A673 (cell line): ENCODE data around the gene EXD2. TPM values are rescaled to one million over a fixed set of nuclear protein-coding genes. Genes with fewer than 3 reads are reported as not detected.
"Not testable (repeated sequence)": the region's sequence is repeated elsewhere in the genome, so short reads cannot be mapped to it uniquely, and the experiment has no call there.

Source experiments
- BruUV-seq: library from RNA; stranded (reverse); fragments of 400-500 nt; replicated peaks from 2 replicates; lab custom pipeline; 2021; lab: Mats Ljungman, UMichigan
- CTCF ChIA-PET: fragments of 300-600 bp; sonication (Branson Sonifier 250); formaldehyde crosslinking; loops from one replicate; lab custom pipeline; 2022; ENCODE audit warnings: antibody characterized with exemption; lab: Charles Lee
- POLR2A ChIA-PET: fragments of 300-600 bp; sonication (Branson Sonifier 250); formaldehyde crosslinking; loops from one replicate; lab custom pipeline; 2022; ENCODE audit warnings: antibody characterized with exemption; ENCODE audit not compliant: low non-redundant PET; lab: Charles Lee
- DNase-seq: peaks from one replicate; pipeline ENCODE4 v3.0.0-alpha.2; 2015; ENCODE audit warnings: low spot score
- H3K27ac ChIP-seq: fragments of 200-600 bp; sonication (generic); 2 replicates; pipeline ENCODE4 v1.5.1; 2016; ENCODE audit warnings: mixed run types, low read depth, mild to moderate bottlenecking, mixed read lengths, antibody characterized with exemption, low read length; ENCODE audit not compliant: poor library complexity, severe bottlenecking
- H3K27me3 ChIP-seq: fragments of 200-600 bp; sonication (generic); replicated peaks from 2 replicates; pipeline ENCODE4 v1.6.1; 2017; ENCODE audit warnings: mixed run types, low read depth, mild to moderate bottlenecking, mixed read lengths, antibody characterized with exemption, low read length; ENCODE audit not compliant: insufficient read depth, poor library complexity
- H3K36me3 ChIP-seq: fragments of 200-600 bp; sonication (generic); 2 replicates; pipeline ENCODE4 v1.6.1; 2016; ENCODE audit warnings: mixed run types, mild to moderate bottlenecking, mixed read lengths, antibody characterized with exemption, low read length; ENCODE audit not compliant: insufficient read depth, poor library complexity, severe bottlenecking
- H3K4me1 ChIP-seq: fragments of 200-600 bp; sonication (generic); 2 replicates; pipeline ENCODE4 v1.6.1; 2017; ENCODE audit warnings: mixed run types, mild to moderate bottlenecking, mixed read lengths, antibody characterized with exemption, low read length; ENCODE audit not compliant: insufficient read depth, poor library complexity, severe bottlenecking
- H3K4me3 ChIP-seq: fragments of 200-600 bp; sonication (generic); 2 replicates; pipeline ENCODE4 v1.5.1; 2016; ENCODE audit warnings: low read depth, mixed run types, mild to moderate bottlenecking, mixed read lengths, low read length; ENCODE audit not compliant: poor library complexity, severe bottlenecking
- H3K9me3 ChIP-seq: fragments of 200-600 bp; sonication (generic); 2 replicates; pipeline ENCODE4 v1.6.1; 2016; ENCODE audit warnings: mixed run types, low read depth, mild to moderate bottlenecking, mixed read lengths, antibody characterized with exemption, low read length; ENCODE audit not compliant: poor library complexity, severe bottlenecking
- CTCF ChIP-seq: fragments of 300-800, 200-600 bp; sonication (generic); conservative IDR thresholded peaks from 2 replicates; pipeline ENCODE4 v1.5.1; 2017; ENCODE audit warnings: low read depth, mild to moderate bottlenecking, antibody characterized with exemption, low read length, moderate library complexity, mixed read lengths
- EZH2 ChIP-seq: fragments of 200-600 bp; sonication (generic); IDR thresholded peaks from 2 replicates; pipeline ENCODE4 v1.6.1; 2017; ENCODE audit warnings: borderline replicate concordance, low read depth, mild to moderate bottlenecking, mixed read lengths, antibody characterized with exemption, low read length; ENCODE audit not compliant: poor library complexity, severe bottlenecking
- intact Hi-C: fragments of 100-400 bp; cut with micrococcal nuclease; formaldehyde crosslinking; loops from one replicate; pipeline ENCODE4 v1.10.0; 2022; ENCODE audit not compliant: unreplicated experiment
- total RNA-seq: library from RNA; stranded (reverse); gene quantifications from 2 replicates; pipeline ENCODE4 v1.2.3, GENCODE V29; 2021

Gene EXD2
- total RNA-seq, 1 experiment from 2014 or later: 8.1 TPM

- ChIA-PET CTCF (no interaction called here), POLR2A (no interaction called here)
- TF ChIP-seq CTCF (no peak), EZH2 (no peak)
- no peak overlapping the region for H3K27ac ChIP-seq
- H3K27me3 ChIP-seq: no peaks in the 10 kb centered on the region
- intact Hi-C loops: no loop called here
- no peak overlapping the region for H3K4me3 ChIP-seq
- H3K36me3 ChIP-seq: no peaks in the 10 kb centered on the region
- BruUV-seq: no TSS peak
- no peak for DNase-seq
- peaks cover 15% of the 10 kb centered on the region for H3K4me1 ChIP-seq
- H3K9me3 ChIP-seq: no peaks in the 10 kb centered on the region
Observed at GRCh38 chr14:69207435-69208041, 16.2 kb downstream of the EXD2 start.

- TF ChIP-seq CTCF: no peak
- no peak for TF ChIP-seq EZH2
- no peak for DNase-seq
- peaks cover 15% of the 10 kb centered on the region for H3K4me1 ChIP-seq
- BruUV-seq: no TSS peak
- H3K4me3 ChIP-seq: no peak overlapping the region
- H3K27me3 ChIP-seq: no peaks in the 10 kb centered on the region
- CTCF ChIA-PET: no interaction called here
- H3K36me3 ChIP-seq: no peaks in the 10 kb centered on the region
- H3K9me3 ChIP-seq: no peaks in the 10 kb centered on the region
- no peak overlapping the region for H3K27ac ChIP-seq
- intact Hi-C loops: no loop called here
- POLR2A ChIA-PET: no interaction called here
Observed at GRCh38 chr14:69208666-69209065, 17.4 kb downstream of the EXD2 start.

DNA sequence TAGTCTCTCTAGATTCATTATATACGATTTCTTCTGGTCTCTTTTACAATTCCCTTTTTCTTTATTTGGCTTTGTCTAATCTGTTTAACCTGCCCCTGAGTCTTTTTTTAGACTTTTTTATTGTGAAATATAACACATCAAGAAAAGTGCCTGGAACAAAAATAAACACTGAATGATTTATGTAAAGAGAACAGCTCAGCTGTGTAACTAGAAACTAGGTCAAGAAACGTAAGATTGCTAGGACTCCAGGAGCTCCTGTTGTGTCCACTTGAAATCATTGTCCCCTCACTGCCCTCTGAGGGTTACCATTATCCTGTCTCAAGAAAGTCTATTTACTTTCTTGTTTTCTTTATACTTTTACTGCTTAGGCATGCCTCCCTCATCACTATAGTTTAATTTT is 23.1 kb downstream of the EXD2 start:
- CTCF ChIA-PET: no interaction called here

DNA sequence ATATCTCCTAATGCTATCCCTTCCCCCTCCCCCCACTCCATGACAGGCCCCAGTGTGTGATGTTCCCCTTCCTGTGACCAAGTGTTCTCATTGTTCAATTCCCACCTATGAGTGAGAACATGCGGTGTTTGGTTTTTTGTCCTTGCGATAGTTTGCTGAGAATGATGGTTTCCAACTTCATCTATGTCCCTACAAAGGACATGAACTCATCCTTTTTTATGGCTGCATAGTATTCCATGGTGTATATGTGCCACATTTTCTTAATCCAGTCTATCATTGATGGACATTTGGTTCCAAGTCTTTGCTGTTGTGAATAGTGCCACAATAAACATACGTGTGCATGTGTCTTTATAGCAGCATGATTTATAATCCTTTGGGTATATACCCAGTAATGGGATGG is 26.4 kb downstream of the EXD2 start:
- POLR2A ChIA-PET, H3K9me3 ChIP-seq, H3K4me3 ChIP-seq, intact Hi-C loops, H3K27me3 ChIP-seq, H3K4me1 ChIP-seq, DNase-seq, CTCF ChIA-PET, H3K27ac ChIP-seq, H3K36me3 ChIP-seq, BruUV-seq: not testable (repeated sequence)

More for the DNA sequence above, 23.1 kb downstream of the EXD2 start:
- intact Hi-C loops: no loop called here
- Histone ChIP-seq H3K27me3 (no peaks in the 10 kb centered on the region), H3K4me1 (no peaks in the 10 kb centered on the region), H3K27ac (no peak overlapping the region), H3K36me3 (no peaks in the 10 kb centered on the region), H3K9me3 (no peaks in the 10 kb centered on the region), H3K4me3 (no peak overlapping the region)
- no peak for DNase-seq
- BruUV-seq: no TSS peak
- TF ChIP-seq CTCF: no peak
- TF ChIP-seq EZH2: no peak
- POLR2A ChIA-PET: no interaction called here
